SK-N-SH treated with all-trans-retinoic acid at 6 μM for 48 hours (cell line): ENCODE data around the gene TRPV4.

Experiments used
- ATAC-seq: fragments of 200-7000 bp; cut with Tn5 transposase; 3 replicates; pipeline ENCODE4 v1.9.1; 2020; ENCODE audit warnings: mild to moderate bottlenecking, moderate library complexity
- ARNTL ChIP-seq: fragments of 450-650 bp; formaldehyde crosslinking; IDR thresholded peaks from 2 replicates; pipeline ENCODE4 v1.5.0; 2020; ENCODE audit warnings: low read depth, mild to moderate bottlenecking, moderate library complexity, borderline replicate concordance
- BACH2 ChIP-seq: fragments of 250-450 bp; sonication (Bioruptor Pico); IDR thresholded peaks from 2 replicates; pipeline ENCODE4 v1.9.0; 2021; ENCODE audit warnings: mild to moderate bottlenecking, borderline replicate concordance
- CSDC2 ChIP-seq: fragments of 250-450 bp; sonication (Bioruptor Pico); IDR thresholded peaks from 2 replicates; pipeline ENCODE4 v1.5.0; 2020; ENCODE audit warnings: mild to moderate bottlenecking, moderate library complexity
- ESRRG ChIP-seq: fragments of 250-450 bp; sonication (Bioruptor Pico); IDR thresholded peaks from 2 replicates; pipeline ENCODE4 v1.6.1; 2021; ENCODE audit warnings: mild to moderate bottlenecking
- GLIS3 ChIP-seq: fragments of 250-450 bp; sonication (Bioruptor Pico); IDR thresholded peaks from 2 replicates; pipeline ENCODE4 v1.5.0; 2020; ENCODE audit warnings: mild to moderate bottlenecking, moderate library complexity
- ISL1 ChIP-seq: fragments of 250-450 bp; sonication (Bioruptor Pico); IDR thresholded peaks from 2 replicates; pipeline ENCODE4 v2.1.2; 2022; ENCODE audit warnings: mild to moderate bottlenecking, moderate library complexity
- OSR1 ChIP-seq: fragments of 250-450 bp; sonication (Bioruptor Pico); IDR thresholded peaks from 2 replicates; pipeline ENCODE4 v1.8.0; 2022; ENCODE audit warnings: moderate library complexity, mild to moderate bottlenecking, inconsistent platforms
- PPARA ChIP-seq: fragments of 250-450 bp; sonication (Bioruptor Pico); IDR thresholded peaks from 2 replicates; pipeline ENCODE4 v1.5.0; 2020; ENCODE audit warnings: mild to moderate bottlenecking, borderline replicate concordance
- RARB ChIP-seq: fragments of 250-450 bp; sonication (Bioruptor Pico); IDR thresholded peaks from 2 replicates; pipeline ENCODE4 v1.8.0; 2021; ENCODE audit warnings: mild to moderate bottlenecking, moderate library complexity
- SNAI2 ChIP-seq: fragments of 250-450 bp; sonication (Bioruptor Pico); IDR thresholded peaks from 2 replicates; pipeline ENCODE4 v1.5.0; 2020; ENCODE audit warnings: mild to moderate bottlenecking, moderate library complexity
- TCF4 ChIP-seq: fragments of 250-450 bp; sonication (Bioruptor Pico); IDR thresholded peaks from 2 replicates; pipeline ENCODE4 v1.8.0; 2021; ENCODE audit warnings: mild to moderate bottlenecking, moderate library complexity, borderline replicate concordance
- TOX ChIP-seq: fragments of 250-450 bp; sonication (Bioruptor Pico); IDR thresholded peaks from 2 replicates; pipeline ENCODE4 v1.8.0; 2021; ENCODE audit warnings: mild to moderate bottlenecking, moderate library complexity, borderline replicate concordance
- ZC3H10 ChIP-seq: fragments of 250-450 bp; sonication (Bioruptor Pico); IDR thresholded peaks from 2 replicates; pipeline ENCODE4 v1.5.1; 2021; ENCODE audit warnings: mild to moderate bottlenecking, moderate library complexity
- ZFP3 ChIP-seq: fragments of 250-450 bp; sonication (Bioruptor Pico); IDR thresholded peaks from 2 replicates; pipeline ENCODE4 v1.5.0; 2020; ENCODE audit warnings: mild to moderate bottlenecking, moderate library complexity
- ZFP30 ChIP-seq: fragments of 450-650 bp; formaldehyde crosslinking; IDR thresholded peaks from 2 replicates; pipeline ENCODE4 v1.5.0; 2022; ENCODE audit warnings: mild to moderate bottlenecking, moderate library complexity
- ZNF565 ChIP-seq: fragments of 450-650 bp; formaldehyde crosslinking; conservative IDR thresholded peaks from 2 replicates; pipeline ENCODE4 v1.5.0; 2020; ENCODE audit warnings: low read depth, mild to moderate bottlenecking, moderate library complexity
- ZNF8 ChIP-seq: fragments of 450-650 bp; formaldehyde crosslinking; IDR thresholded peaks from 2 replicates; pipeline ENCODE4 v1.5.0; 2020; ENCODE audit warnings: mild to moderate bottlenecking, moderate library complexity
- TF ChIP-seq, protein P1 (sequence below): fragments of 250-450 bp; sonication (Bioruptor Pico); IDR thresholded peaks from 2 replicates; pipeline ENCODE4 v1.5.1; 2021; ENCODE audit warnings: mild to moderate bottlenecking, moderate library complexity
- TF ChIP-seq, protein P2 (sequence below): fragments of 250-450 bp; sonication (Bioruptor Pico); IDR thresholded peaks from 2 replicates; pipeline ENCODE4 v1.8.0; 2021; ENCODE audit warnings: low read depth, mild to moderate bottlenecking, moderate library complexity, borderline replicate concordance
- TF ChIP-seq, protein P3 (sequence below): fragments of 250-450 bp; sonication (Bioruptor Pico); IDR thresholded peaks from 2 replicates; pipeline ENCODE4 v1.5.1; 2020; ENCODE audit warnings: low read depth, mild to moderate bottlenecking, moderate library complexity
- TF ChIP-seq, protein P4 (sequence below): fragments of 250-450 bp; sonication (Bioruptor Pico); IDR thresholded peaks from 2 replicates; pipeline ENCODE4 v1.8.0; 2020; ENCODE audit warnings: mild to moderate bottlenecking, moderate library complexity, borderline replicate concordance

Gene TRPV4

DNA sequence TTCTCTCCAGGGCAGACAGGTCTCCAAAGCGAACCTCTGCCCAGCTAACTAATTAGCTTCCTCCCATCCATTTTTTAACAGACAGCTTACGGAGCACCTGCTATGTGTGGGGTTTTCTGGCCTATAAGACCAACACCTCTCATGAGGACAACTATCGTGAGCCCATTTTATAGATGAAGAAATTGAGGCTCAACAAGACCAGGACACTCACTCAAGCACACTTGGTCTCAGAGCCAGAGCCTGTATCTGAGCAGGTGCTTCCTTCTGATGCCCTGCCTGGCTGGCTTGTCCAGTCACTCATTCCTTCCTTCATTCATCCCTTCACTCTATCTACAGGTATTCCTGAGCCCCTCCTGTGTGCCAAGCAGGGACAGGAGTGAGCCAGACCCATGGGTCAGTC lies 6.1 kb downstream of the TRPV4 start:
- no peak for ATAC-seq
- no peak for TF ChIP-seq RARB (CRISPR knock-in tag)
- no peak for TF ChIP-seq ISL1 (CRISPR knock-in tag)
- TF ChIP-seq ZFP3 (CRISPR knock-in tag), result no peak
- TF ChIP-seq, protein P1, sequence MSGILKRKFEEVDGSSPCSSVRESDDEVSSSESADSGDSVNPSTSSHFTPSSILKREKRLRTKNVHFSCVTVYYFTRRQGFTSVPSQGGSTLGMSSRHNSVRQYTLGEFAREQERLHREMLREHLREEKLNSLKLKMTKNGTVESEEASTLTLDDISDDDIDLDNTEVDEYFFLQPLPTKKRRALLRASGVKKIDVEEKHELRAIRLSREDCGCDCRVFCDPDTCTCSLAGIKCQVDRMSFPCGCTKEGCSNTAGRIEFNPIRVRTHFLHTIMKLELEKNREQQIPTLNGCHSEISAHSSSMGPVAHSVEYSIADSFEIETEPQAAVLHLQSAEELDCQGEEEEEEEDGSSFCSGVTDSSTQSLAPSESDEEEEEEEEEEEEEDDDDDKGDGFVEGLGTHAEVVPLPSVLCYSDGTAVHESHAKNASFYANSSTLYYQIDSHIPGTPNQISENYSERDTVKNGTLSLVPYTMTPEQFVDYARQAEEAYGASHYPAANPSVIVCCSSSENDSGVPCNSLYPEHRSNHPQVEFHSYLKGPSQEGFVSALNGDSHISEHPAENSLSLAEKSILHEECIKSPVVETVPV (CRISPR knock-in tag), result no peak
- TF ChIP-seq, protein P2, sequence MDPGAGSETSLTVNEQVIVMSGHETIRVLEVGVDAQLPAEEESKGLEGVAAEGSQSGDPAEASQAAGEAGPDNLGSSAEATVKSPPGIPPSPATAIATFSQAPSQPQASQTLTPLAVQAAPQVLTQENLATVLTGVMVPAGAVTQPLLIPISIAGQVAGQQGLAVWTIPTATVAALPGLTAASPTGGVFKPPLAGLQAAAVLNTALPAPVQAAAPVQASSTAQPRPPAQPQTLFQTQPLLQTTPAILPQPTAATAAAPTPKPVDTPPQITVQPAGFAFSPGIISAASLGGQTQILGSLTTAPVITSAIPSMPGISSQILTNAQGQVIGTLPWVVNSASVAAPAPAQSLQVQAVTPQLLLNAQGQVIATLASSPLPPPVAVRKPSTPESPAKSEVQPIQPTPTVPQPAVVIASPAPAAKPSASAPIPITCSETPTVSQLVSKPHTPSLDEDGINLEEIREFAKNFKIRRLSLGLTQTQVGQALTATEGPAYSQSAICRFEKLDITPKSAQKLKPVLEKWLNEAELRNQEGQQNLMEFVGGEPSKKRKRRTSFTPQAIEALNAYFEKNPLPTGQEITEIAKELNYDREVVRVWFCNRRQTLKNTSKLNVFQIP, result no peak
- no peak for TF ChIP-seq SNAI2 (CRISPR knock-in tag)
- TF ChIP-seq ARNTL (CRISPR knock-in tag), result no peak
- TF ChIP-seq OSR1 (CRISPR knock-in tag), result no peak
- TF ChIP-seq CSDC2 (CRISPR knock-in tag), result no peak
- TF ChIP-seq GLIS3, result no peak
- TF ChIP-seq, protein P3, sequence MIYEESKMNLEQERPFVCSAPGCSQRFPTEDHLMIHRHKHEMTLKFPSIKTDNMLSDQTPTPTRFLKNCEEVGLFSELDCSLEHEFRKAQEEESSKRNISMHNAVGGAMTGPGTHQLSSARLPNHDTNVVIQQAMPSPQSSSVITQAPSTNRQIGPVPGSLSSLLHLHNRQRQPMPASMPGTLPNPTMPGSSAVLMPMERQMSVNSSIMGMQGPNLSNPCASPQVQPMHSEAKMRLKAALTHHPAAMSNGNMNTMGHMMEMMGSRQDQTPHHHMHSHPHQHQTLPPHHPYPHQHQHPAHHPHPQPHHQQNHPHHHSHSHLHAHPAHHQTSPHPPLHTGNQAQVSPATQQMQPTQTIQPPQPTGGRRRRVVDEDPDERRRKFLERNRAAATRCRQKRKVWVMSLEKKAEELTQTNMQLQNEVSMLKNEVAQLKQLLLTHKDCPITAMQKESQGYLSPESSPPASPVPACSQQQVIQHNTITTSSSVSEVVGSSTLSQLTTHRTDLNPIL (CRISPR knock-in tag), result no peak
- TF ChIP-seq ESRRG (CRISPR knock-in tag), result no peak

DNA sequence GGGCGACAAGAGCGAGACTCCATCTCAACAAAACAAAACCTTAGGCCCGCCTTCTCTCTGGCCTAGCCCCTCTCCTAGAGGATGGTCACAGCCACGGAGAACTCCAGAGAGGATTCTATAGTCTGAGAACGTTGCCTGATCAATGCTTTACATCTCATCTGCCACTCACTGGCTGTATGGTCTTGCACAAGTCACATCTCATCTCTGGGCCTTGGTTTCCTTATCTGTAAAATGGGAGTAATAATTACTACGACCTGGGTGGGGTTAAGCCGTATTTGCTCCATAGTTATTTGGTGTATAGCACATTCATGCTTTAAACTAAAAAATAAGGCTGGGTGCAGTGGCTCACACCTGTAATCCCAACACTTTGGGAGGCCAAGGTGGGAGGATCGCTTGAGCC lies 8.5 kb downstream of the TRPV4 start:
- no peak for ATAC-seq
- TF ChIP-seq ZNF565 (CRISPR knock-in tag) (no peak), ISL1 (CRISPR knock-in tag) (no peak), BACH2 (CRISPR knock-in tag) (no peak), SNAI2 (CRISPR knock-in tag) (no peak), ZFP30 (CRISPR knock-in tag) (no peak), ZC3H10 (no peak), ZNF8 (CRISPR knock-in tag) (no peak), ARNTL (CRISPR knock-in tag) (no peak), OSR1 (CRISPR knock-in tag) (no peak), RARB (CRISPR knock-in tag) (no peak), ZFP3 (CRISPR knock-in tag) (no peak), TCF4 (CRISPR knock-in tag) (no peak), CSDC2 (CRISPR knock-in tag) (no peak), ESRRG (CRISPR knock-in tag) (no peak), GLIS3 (no peak)
- TF ChIP-seq, protein P2, result no peak
- TF ChIP-seq, protein P3 (CRISPR knock-in tag), result no peak
- TF ChIP-seq, protein P4, sequence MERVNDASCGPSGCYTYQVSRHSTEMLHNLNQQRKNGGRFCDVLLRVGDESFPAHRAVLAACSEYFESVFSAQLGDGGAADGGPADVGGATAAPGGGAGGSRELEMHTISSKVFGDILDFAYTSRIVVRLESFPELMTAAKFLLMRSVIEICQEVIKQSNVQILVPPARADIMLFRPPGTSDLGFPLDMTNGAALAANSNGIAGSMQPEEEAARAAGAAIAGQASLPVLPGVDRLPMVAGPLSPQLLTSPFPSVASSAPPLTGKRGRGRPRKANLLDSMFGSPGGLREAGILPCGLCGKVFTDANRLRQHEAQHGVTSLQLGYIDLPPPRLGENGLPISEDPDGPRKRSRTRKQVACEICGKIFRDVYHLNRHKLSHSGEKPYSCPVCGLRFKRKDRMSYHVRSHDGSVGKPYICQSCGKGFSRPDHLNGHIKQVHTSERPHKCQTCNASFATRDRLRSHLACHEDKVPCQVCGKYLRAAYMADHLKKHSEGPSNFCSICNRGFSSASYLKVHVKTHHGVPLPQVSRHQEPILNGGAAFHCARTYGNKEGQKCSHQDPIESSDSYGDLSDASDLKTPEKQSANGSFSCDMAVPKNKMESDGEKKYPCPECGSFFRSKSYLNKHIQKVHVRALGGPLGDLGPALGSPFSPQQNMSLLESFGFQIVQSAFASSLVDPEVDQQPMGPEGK (CRISPR knock-in tag), result no peak

DNA sequence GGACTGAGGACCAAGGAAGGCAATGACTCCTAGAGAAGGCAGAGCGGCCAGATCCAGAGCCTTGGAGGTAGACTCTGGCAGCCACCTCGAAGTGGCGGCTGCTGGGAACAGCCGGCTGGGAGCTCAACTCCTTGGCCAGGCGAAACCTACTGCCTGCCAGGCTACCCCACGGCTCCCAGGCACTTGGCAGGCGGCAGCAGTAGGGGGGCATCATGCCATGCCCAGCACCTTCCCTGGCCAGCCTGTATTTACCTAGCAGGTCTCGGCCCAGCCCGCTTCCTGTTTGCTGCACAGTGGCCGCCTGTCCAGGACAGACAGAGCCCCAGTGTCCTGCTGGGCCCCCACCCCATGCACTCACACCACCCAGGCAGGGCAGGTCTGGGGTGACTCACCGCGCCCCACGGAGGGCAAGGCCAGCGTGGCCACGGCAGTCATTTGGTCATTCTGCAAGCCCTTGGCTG lies 10.2 kb downstream of the TRPV4 start:
- peak; percentile 23 for ATAC-seq
- TF ChIP-seq OSR1 (CRISPR knock-in tag) (no peak), TOX (CRISPR knock-in tag) (no peak), ARNTL (CRISPR knock-in tag) (no peak), RARB (CRISPR knock-in tag) (no peak), PPARA (CRISPR knock-in tag) (no peak), GLIS3 (no peak), ZNF8 (CRISPR knock-in tag) (no peak), CSDC2 (CRISPR knock-in tag) (no peak), BACH2 (CRISPR knock-in tag) (no peak), ZFP3 (CRISPR knock-in tag) (no peak)
- TF ChIP-seq, protein P1 (CRISPR knock-in tag), result no peak
